HCT116 (cell line): Measurements from ENCODE around the gene SPACDR.

Experiments used
- CEBPB ChIP-seq: IDR thresholded peaks from 2 replicates; pipeline ENCODE4 v1.6.1; 2012; ENCODE audit warnings: low read depth
- MAX ChIP-seq: IDR thresholded peaks from 2 replicates; pipeline ENCODE4 v1.6.1; 2012

DNA sequence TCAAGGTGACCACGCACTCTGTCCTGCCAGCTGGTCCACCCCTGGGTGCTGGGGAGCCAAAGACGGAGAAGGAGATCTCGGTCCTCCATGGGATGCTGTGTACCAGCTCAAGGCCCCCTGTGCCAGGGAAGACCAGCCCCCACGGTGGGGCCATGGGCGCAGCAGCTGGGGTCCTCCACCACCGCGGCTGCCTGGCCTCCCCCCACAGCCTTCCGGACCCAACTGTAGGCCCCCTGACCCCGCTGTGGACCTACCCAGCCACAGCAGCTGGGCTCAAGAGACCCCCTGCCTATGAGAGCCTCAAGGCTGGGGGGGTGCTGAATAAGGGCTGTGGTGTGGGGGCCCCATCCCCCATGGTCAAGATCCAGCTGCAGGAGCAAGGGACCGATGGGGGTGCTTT lies 25.1 kb upstream of the SPACDR start:
- TF ChIP-seq MAX (no peak), CEBPB (no peak)
